ENCODE measurements around the gene HSPA1B.
A peak's percentile ranks its signal among the peaks of the same experiment; 100 is the strongest.

Gene HSPA1B

DNA sequence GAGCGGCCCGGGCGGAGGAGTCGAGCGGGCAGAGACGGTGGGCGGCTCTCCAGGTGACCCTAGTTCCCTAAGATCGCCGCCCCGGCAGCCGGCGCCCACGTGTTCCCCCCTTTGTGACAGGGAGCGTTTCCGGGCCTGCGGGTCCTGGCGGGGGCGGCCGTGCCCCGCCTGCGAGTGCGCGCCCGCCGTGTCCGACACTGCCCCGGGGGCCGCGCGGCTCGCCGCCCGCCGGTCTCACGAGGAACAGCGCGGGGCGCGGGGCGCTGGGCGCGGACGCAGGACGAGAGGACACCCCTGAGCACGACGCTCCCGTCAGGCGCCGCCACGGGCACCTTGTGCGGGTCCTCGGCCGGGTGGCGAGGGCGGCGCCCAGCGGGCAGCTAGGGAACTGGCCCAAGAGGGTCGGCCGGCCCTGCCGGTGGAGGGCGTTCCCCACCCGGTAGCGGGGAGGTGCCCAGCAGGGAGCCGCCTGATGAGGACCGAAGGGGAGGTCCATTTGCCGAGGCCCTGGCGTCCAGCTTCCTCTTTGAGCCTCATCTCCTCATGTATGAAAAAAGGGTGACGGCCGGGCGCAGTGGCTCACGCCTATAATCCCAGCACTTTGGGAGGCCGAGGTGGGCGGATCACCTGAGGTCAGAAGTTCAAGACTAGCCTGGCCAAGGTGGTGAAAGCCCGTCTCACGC is 31.8 kb upstream of the HSPA1B start, which contains the start of gene VARS1 (continued):
- peak; percentile 92; the same call in 1 of the 2 replicates for TF ChIP-seq KLF1 (tag by site-specific recombination; IDR thresholded peaks at IDR 0.05)
- no peak for TF ChIP-seq SCRT1 (tag by site-specific recombination; IDR thresholded peaks at IDR 0.05; ENCODE audit: borderline replicate concordance)
- TF ChIP-seq ZNF292 (tag by site-specific recombination; IDR thresholded peaks at IDR 0.05; ENCODE audit: borderline replicate concordance, low read depth) = no peak
- TF ChIP-seq ZNF157 (tag by site-specific recombination; IDR thresholded peaks at IDR 0.05) = no peak
- TF ChIP-seq ZNF214 (tag by site-specific recombination; IDR thresholded peaks at IDR 0.05; ENCODE audit: borderline replicate concordance) = no peak
- 0 out of 2 replicates have a peak, but pooled peaks have one; percentile 31 for TF ChIP-seq ZBTB21 (tag by site-specific recombination; IDR thresholded peaks at IDR 0.05)
- TF ChIP-seq KLF17 (tag by site-specific recombination; IDR thresholded peaks at IDR 0.05) = peak; percentile 61; the same call in 1 of the 2 replicates
- peak; percentile 92 for TF ChIP-seq GLIS2 (tag by site-specific recombination; IDR thresholded peaks at IDR 0.05)
- TF ChIP-seq BCL11B (tag by site-specific recombination; IDR thresholded peaks at IDR 0.05; ENCODE audit: low read depth) = peak; percentile 98; the same call in 1 of the 2 replicates
- 0 out of 2 replicates have a peak, but pooled peaks have one; percentile 59 for TF ChIP-seq ZNF561 (tag by site-specific recombination; IDR thresholded peaks at IDR 0.05; ENCODE audit: borderline replicate concordance)
- TF ChIP-seq SP2 (tag by site-specific recombination; IDR thresholded peaks at IDR 0.05) = peak; percentile 93
- TF ChIP-seq, protein P1, sequence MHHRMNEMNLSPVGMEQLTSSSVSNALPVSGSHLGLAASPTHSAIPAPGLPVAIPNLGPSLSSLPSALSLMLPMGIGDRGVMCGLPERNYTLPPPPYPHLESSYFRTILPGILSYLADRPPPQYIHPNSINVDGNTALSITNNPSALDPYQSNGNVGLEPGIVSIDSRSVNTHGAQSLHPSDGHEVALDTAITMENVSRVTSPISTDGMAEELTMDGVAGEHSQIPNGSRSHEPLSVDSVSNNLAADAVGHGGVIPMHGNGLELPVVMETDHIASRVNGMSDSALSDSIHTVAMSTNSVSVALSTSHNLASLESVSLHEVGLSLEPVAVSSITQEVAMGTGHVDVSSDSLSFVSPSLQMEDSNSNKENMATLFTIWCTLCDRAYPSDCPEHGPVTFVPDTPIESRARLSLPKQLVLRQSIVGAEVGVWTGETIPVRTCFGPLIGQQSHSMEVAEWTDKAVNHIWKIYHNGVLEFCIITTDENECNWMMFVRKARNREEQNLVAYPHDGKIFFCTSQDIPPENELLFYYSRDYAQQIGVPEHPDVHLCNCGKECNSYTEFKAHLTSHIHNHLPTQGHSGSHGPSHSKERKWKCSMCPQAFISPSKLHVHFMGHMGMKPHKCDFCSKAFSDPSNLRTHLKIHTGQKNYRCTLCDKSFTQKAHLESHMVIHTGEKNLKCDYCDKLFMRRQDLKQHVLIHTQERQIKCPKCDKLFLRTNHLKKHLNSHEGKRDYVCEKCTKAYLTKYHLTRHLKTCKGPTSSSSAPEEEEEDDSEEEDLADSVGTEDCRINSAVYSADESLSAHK (tag by site-specific recombination; IDR thresholded peaks at IDR 0.05) = peak; percentile 31
- TF ChIP-seq ZNF791 (tag by site-specific recombination; IDR thresholded peaks at IDR 0.05) = no peak
- TF ChIP-seq ZNF223 (tag by site-specific recombination; IDR thresholded peaks at IDR 0.05) = no peak
- TF ChIP-seq ZNF623 (tag by site-specific recombination; IDR thresholded peaks at IDR 0.05) = no peak
- no peak for TF ChIP-seq OVOL3 (tag by site-specific recombination; IDR thresholded peaks at IDR 0.05)
- TF ChIP-seq ZNF629 (tag by site-specific recombination; IDR thresholded peaks at IDR 0.05) = 0 out of 2 replicates have a peak, but pooled peaks have one; percentile 22
- TF ChIP-seq ZNF398 (tag by site-specific recombination; IDR thresholded peaks at IDR 0.05) = no peak
- TF ChIP-seq, protein P2, sequence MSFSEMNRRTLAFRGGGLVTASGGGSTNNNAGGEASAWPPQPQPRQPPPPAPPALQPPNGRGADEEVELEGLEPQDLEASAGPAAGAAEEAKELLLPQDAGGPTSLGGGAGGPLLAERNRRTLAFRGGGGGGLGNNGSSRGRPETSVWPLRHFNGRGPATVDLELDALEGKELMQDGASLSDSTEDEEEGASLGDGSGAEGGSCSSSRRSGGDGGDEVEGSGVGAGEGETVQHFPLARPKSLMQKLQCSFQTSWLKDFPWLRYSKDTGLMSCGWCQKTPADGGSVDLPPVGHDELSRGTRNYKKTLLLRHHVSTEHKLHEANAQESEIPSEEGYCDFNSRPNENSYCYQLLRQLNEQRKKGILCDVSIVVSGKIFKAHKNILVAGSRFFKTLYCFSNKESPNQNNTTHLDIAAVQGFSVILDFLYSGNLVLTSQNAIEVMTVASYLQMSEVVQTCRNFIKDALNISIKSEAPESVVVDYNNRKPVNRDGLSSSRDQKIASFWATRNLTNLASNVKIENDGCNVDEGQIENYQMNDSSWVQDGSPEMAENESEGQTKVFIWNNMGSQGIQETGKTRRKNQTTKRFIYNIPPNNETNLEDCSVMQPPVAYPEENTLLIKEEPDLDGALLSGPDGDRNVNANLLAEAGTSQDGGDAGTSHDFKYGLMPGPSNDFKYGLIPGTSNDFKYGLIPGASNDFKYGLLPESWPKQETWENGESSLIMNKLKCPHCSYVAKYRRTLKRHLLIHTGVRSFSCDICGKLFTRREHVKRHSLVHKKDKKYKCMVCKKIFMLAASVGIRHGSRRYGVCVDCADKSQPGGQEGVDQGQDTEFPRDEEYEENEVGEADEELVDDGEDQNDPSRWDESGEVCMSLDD (tag by site-specific recombination; IDR thresholded peaks at IDR 0.05) = peak; percentile 64
- TF ChIP-seq KLF9 (tag by site-specific recombination; IDR thresholded peaks at IDR 0.05; ENCODE audit: low read depth) = peak; percentile 79
- TF ChIP-seq PRDM2 (tag by site-specific recombination; IDR thresholded peaks at IDR 0.05; ENCODE audit: borderline replicate concordance) = no peak
- TF ChIP-seq, protein P3, sequence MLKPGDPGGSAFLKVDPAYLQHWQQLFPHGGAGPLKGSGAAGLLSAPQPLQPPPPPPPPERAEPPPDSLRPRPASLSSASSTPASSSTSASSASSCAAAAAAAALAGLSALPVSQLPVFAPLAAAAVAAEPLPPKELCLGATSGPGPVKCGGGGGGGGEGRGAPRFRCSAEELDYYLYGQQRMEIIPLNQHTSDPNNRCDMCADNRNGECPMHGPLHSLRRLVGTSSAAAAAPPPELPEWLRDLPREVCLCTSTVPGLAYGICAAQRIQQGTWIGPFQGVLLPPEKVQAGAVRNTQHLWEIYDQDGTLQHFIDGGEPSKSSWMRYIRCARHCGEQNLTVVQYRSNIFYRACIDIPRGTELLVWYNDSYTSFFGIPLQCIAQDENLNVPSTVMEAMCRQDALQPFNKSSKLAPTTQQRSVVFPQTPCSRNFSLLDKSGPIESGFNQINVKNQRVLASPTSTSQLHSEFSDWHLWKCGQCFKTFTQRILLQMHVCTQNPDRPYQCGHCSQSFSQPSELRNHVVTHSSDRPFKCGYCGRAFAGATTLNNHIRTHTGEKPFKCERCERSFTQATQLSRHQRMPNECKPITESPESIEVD (tag by site-specific recombination; IDR thresholded peaks at IDR 0.05) = no peak
- TF ChIP-seq ZNF416 (tag by site-specific recombination; IDR thresholded peaks at IDR 0.05) = no peak; the same call in 1 of the 2 replicates
